ENCODE data around the gene RALGPS1. TPM values are rescaled to one million over a fixed set of nuclear protein-coding genes. Genes with fewer than 3 reads are reported as not detected.

The RALGPS1 gene
- polyA plus RNA-seq, 1 experiment = 1.7 TPM

DNA sequence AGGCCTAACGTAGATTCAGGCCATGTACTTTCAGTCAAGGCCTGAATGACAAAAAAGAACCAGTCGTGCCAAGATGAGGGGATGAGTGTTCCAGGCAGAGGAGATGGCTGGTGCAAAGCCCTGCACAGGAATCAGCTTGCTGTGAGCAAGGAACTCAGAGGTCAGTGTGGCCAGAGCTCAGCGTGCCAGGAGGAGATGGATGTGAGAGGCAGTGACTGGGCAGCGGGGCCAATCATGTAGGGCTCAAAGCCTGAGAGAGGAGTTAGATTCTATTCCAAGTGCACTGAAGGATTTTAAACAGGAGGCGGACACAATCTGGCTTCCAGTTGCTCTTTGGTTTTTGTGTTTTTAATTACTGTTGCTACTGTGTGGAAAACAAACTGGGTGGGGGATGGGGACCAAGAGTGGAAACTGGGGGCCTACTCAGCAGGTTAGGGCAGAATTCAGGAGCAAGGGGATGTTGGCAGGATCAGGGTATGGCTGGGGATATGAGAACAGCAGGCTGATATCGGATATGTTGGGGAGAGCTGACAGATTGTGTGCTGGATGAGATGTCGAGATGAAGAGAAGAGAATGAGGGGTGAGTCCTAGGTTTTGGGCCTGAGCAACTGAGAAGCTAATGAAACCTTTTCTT is 143.5 kb downstream of the RALGPS1 start:
- TF ChIP-seq CTCF (IDR thresholded peaks at IDR 0.05; ENCODE audit: insufficient read depth, low read depth, low read length) = no peak
- POLR2A ChIA-PET = no interaction called here
- no peak for DNase-seq (ENCODE audit: low read depth)
- Histone ChIP-seq H3K27me3 (ENCODE audit: control insufficient read depth, insufficient read depth, low read length) (no peaks in the 10 kb centered on the region), H3K36me3 (ENCODE audit: control insufficient read depth, insufficient read depth, low read length) (no peaks in the 10 kb centered on the region), H3K4me3 (ENCODE audit: low read depth, low read length) (no peak overlapping the region)
- CTCF ChIA-PET = interaction anchor here (1.1 kb wide), 1 partner anchor 117 kb away, joined by 3 read pairs; no protein-coding TSS in a partner anchor

GRCh38 chr9:127058645-127059021 is 144.1 kb downstream of the RALGPS1 start:
- H3K36me3 ChIP-seq (ENCODE audit: control insufficient read depth, insufficient read depth, low read length) = no peaks in the 10 kb centered on the region
- POLR2A ChIA-PET = no interaction called here
- H3K4me3 ChIP-seq (ENCODE audit: low read depth, low read length) = no peak overlapping the region
- DNase-seq (ENCODE audit: low read depth) = no peak
- CTCF ChIA-PET = interaction anchor here (0.9 kb wide), 1 partner anchor 113 kb away, joined by 3 read pairs; no protein-coding TSS in a partner anchor
- no peak for TF ChIP-seq CTCF (IDR thresholded peaks at IDR 0.05; ENCODE audit: insufficient read depth, low read depth, low read length)
- no peaks in the 10 kb centered on the region for H3K27me3 ChIP-seq (ENCODE audit: control insufficient read depth, insufficient read depth, low read length)

GRCh38 chr9:127059030-127059429 is 144.4 kb downstream of the RALGPS1 start:
- POLR2A ChIA-PET = no interaction called here
- no peaks in the 10 kb centered on the region for H3K36me3 ChIP-seq (ENCODE audit: control insufficient read depth, insufficient read depth, low read length)
- H3K4me3 ChIP-seq (ENCODE audit: low read depth, low read length) = no peak overlapping the region
- H3K27me3 ChIP-seq (ENCODE audit: control insufficient read depth, insufficient read depth, low read length) = no peaks in the 10 kb centered on the region
- TF ChIP-seq CTCF (IDR thresholded peaks at IDR 0.05; ENCODE audit: insufficient read depth, low read depth, low read length) = no peak
- CTCF ChIA-PET = interaction anchor here (0.9 kb wide), 1 partner anchor 114 kb away, joined by 3 read pairs; no protein-coding TSS in a partner anchor
- DNase-seq (ENCODE audit: low read depth) = no peak

DNA sequence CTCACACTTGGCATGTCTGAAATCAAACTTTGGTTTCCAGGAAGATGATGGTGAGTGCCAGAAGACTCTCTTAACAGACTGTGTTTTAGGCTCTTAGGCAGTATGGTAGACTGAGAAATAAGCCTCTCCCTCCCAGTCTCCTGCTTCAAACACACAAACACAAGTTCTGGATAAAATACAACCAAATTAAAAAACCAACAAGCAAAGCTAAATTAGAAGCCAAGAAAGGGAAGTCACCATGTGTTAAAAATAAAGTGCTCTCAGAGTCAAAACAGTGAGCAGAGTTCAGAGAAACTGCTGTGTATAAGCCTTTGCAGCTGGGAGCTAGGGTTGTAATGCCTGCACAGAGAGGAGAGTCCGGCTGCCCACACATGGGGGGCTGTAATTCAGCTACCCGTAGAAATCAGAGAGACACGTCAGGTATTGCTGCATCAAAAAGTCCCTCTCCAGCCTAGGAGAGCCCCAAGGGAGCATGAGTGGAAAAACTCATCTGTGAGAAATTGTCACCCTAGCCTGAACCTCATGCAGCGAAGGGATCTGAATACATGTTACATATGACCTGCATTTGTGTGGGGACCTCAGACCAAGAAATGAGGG is 145.3 kb downstream of the RALGPS1 start:
- ChIA-PET CTCF (no interaction called here), POLR2A (no interaction called here)
- Histone ChIP-seq H3K4me3 (ENCODE audit: low read depth, low read length) (no peak overlapping the region), H3K36me3 (ENCODE audit: control insufficient read depth, insufficient read depth, low read length) (no peaks in the 10 kb centered on the region), H3K27me3 (ENCODE audit: control insufficient read depth, insufficient read depth, low read length) (no peaks in the 10 kb centered on the region)
- DNase-seq (ENCODE audit: low read depth) = no peak
- no peak for TF ChIP-seq CTCF (IDR thresholded peaks at IDR 0.05; ENCODE audit: insufficient read depth, low read depth, low read length)

DNA sequence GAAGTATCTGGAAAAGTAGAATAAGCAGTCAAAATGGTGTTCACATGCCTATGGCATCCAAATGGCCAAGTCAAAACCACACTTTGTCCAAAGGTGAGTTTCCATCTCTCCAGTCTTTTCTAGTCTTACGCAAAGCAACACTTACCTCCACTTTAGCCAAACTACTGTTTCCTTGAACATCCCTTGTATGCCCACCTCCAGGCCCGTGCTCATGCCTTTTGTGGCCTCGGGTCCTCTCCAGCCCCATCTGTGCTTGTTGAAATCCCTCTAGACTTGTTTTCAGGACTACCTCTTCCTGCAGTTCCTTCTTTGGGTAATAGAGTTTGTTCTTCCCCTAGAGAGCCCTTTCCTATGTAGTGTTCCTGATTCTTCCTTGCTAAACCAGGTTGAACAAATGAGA is 146.8 kb downstream of the RALGPS1 start:
- Histone ChIP-seq H3K36me3 (ENCODE audit: control insufficient read depth, insufficient read depth, low read length) (no peaks in the 10 kb centered on the region), H3K4me3 (ENCODE audit: low read depth, low read length) (no peak overlapping the region), H3K27me3 (ENCODE audit: control insufficient read depth, insufficient read depth, low read length) (no peaks in the 10 kb centered on the region)
- ChIA-PET CTCF (no interaction called here), POLR2A (no interaction called here)
- no peak for TF ChIP-seq CTCF (IDR thresholded peaks at IDR 0.05; ENCODE audit: insufficient read depth, low read depth, low read length)
- no peak for DNase-seq (ENCODE audit: low read depth)

Data from BJ (cell line).